T-helper 2 cell treated with Interferon-gamma antibody and Interleukin-4, amounts not matched to agents 100 ng/mL and 5 ng/mL, for 36 hours (primary cell): ENCODE data around the gene SIPA1L2. TPM values are rescaled to one million over a fixed set of nuclear protein-coding genes. Genes with fewer than 3 reads are reported as not detected.

Experiments used
- intact Hi-C: fragments of 100-400 bp; cut with micrococcal nuclease; formaldehyde crosslinking; loops from one replicate; pipeline ENCODE4 v1.15.1; 2023
- total RNA-seq: library from RNA; stranded (reverse); gene quantifications from 2 replicates; pipeline ENCODE4 v1.2.3, GENCODE V29; 2022

The SIPA1L2 gene
- total RNA-seq, 1 donor from 2014 or later, result 0.23 TPM

- intact Hi-C loops, result no loop called here
Observed at GRCh38 chr1:232593717-232594502, 36.0 kb downstream of the SIPA1L2 start.

- intact Hi-C loops, result no loop called here
Observed at GRCh38 chr1:232591344-232591743, 38.6 kb downstream of the SIPA1L2 start.

- intact Hi-C loops, result no loop called here
Observed at GRCh38 chr1:232590744-232591082, 39.2 kb downstream of the SIPA1L2 start.

- intact Hi-C loops, result no loop called here
Observed at GRCh38 chr1:232589812-232590743, 39.9 kb downstream of the SIPA1L2 start.

- intact Hi-C loops, result no loop called here
Observed at GRCh38 chr1:232589111-232589811, 40.7 kb downstream of the SIPA1L2 start.

GRCh38 chr1:232587141-232588008 is 42.6 kb downstream of the SIPA1L2 start:
- intact Hi-C loops, result no loop called here

GRCh38 chr1:232586679-232587078 is 43.3 kb downstream of the SIPA1L2 start:
- intact Hi-C loops, result no loop called here

- intact Hi-C loops, result no loop called here
Observed at GRCh38 chr1:232585486-232585885, 44.4 kb downstream of the SIPA1L2 start.

GRCh38 chr1:232581932-232582331 is 48.0 kb downstream of the SIPA1L2 start:
- intact Hi-C loops, result no loop called here

Other genes with a start within 250 kb of the SIPA1L2 start
- 4.4 and 4.8 TPM in 2 replicates for gene MAP10, start 175.3 kb upstream of the SIPA1L2 start, total RNA-seq